H54 (cell line): ENCODE data around the gene SYVN1.
A peak's percentile ranks its signal among the peaks of the same experiment; 100 is the strongest.
"Not testable (repeated sequence)": the region's sequence is repeated elsewhere in the genome, so short reads cannot be mapped to it uniquely, and the experiment has no call there.

Experiments
- DNase-seq: peaks from one replicate; pipeline ENCODE4 v3.0.0; 2011; ENCODE audit warnings: low spot score, mixed read lengths; ENCODE audit not compliant: insufficient read length
- FAIRE-seq: peaks from 3 replicates; lab custom pipeline; 2011; peaks lifted over from hg19 to GRCh38; lab: Jason Lieb, UNC
- POLR2A ChIP-seq: IDR thresholded peaks from 2 replicates; pipeline ENCODE4 v1.6.1; 2011; ENCODE audit warnings: low read depth, mild to moderate bottlenecking, low read length

Gene SYVN1

DNA sequence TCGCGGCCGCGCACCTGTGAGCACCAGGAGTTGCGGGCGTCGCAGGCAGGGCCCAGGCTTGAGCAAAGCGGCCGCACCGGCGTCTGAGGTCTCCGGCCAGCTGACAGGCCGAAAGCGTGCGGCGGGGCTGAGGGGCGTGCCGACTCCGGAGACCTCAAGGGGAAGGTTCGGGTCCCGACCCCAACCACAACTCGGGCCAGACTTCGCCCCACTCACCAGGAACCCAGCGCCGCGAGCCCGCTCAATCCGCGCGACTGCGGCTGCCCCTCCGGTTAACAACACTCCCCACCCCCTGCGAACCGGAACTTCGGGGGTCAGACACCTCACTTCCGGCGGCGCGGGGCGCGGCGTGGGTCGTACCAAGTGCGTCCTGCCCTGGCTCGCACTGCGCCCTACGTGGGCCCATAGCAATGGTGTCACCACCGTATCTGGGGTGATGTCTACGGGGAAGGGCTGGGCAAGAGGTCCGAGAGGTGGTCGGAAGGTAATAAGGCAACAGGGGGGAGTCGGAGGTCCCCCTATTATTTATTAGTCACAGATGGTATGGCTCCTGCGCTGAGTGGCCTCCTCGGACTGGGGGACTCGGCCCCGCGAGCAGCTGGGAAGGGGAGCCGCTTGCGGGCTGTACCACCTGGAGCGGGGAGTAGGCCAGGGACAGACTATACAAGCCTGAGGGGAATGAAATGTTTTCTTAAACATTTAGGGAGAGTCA lies at the start of gene SYVN1:
Gene SYVN1, minus strand, starts transcription at position 280 of the 712 bp plus-strand sequence. CDS start 918 bp downstream, outside the sequence.
- DNase-seq (peak; percentile 85), FAIRE-seq (no peak)
- TF ChIP-seq POLR2A: no peak; the same call in none of the 2 replicates

GRCh38 chr11:65183201-65183891 lies 49.0 kb upstream of the SYVN1 start:
- DNase-seq (no peak), FAIRE-seq (no peak)
- no peak for TF ChIP-seq POLR2A

- no peak for TF ChIP-seq POLR2A
- peak; percentile 20 for DNase-seq
- FAIRE-seq: no peak
Observed at GRCh38 chr11:65182258-65183170, 48.2 kb upstream of the SYVN1 start.

GRCh38 chr11:65181569-65182257 lies 47.4 kb upstream of the SYVN1 start, which contains the start of gene CAPN1:
Gene CAPN1 (plus strand): TSS chr11:65181928. CDS start chr11:65182702, 774 bp downstream.
- peak; percentile 46; the same call in 1 of the 2 replicates for TF ChIP-seq POLR2A
- FAIRE-seq (no peak), DNase-seq (peak; percentile 89)

- FAIRE-seq (no peak), DNase-seq (peak; percentile 75)
- TF ChIP-seq POLR2A: peak; percentile 56
Observed at GRCh38 chr11:65180877-65181568, 46.7 kb upstream of the SYVN1 start.

DNA sequence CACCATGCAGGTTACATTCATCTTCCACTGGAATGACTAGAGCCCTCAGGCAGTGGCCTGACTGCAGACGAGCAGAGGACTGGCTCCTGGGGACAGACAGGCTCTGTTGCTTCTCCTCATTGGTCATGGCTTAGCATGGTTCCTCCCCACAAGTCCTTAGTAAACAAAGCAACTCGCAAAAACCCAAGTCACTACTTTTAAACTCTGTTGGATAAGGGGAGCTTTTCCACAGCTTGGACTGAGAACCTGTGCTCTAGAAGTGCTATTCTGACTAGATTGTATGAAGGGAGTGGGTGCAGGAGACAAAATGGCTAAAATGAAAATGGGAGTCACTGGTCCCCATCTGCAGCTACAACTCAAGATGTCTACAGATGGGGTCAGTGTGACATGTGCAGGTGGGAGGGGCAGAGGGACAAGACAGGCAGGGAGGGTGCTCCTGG lies 40.3 kb upstream of the SYVN1 start:
- DNase-seq, FAIRE-seq: not testable (repeated sequence)

GRCh38 chr11:65172600-65172999 lies 38.3 kb upstream of the SYVN1 start:
- FAIRE-seq (no peak), DNase-seq (no peak)
- TF ChIP-seq POLR2A: no peak

DNA sequence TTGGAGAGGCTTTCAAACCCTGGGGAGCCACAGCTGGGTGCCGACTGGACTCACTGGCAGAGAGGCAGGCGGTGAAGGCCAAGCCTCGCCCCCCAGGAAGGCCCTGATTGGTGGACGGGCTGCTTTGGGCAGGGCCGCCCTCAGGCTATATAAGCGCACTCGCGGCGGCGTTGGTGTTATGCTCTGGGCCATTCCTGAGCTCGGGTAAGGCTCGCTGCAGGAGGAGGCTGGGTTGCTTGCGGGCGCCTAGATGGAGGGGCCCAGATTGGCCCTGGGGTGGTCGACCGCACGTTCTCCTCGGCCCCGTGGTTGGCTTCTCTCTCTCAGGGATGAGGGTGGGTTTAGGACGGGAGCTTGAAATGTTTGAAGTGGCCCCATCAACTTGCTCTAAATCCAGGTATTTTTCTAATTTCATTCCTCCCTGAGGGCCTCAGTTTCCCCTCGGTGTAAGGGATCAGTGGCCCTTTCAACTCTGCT lies 35.8 kb upstream of the SYVN1 start, which contains the start of gene SPDYC:
Gene SPDYC, plus strand, starts transcription at position 176 of the 477 bp plus-strand sequence. CDS start 1,125 bp downstream, outside the sequence.
- TF ChIP-seq POLR2A: no peak
- no peak for FAIRE-seq
- no peak for DNase-seq

- DNase-seq (peak; percentile 24), FAIRE-seq (no peak)
- TF ChIP-seq POLR2A: no peak
Observed at GRCh38 chr11:65169164-65169641, 34.9 kb upstream of the SYVN1 start.

GRCh38 chr11:65167656-65168055 lies 33.3 kb upstream of the SYVN1 start:
- no peak for FAIRE-seq
- TF ChIP-seq POLR2A: no peak
- no peak for DNase-seq

- FAIRE-seq: no peak
- no peak for DNase-seq
- no peak for TF ChIP-seq POLR2A
Observed at GRCh38 chr11:65166893-65167292, 32.6 kb upstream of the SYVN1 start.
